Measurements from ENCODE around the gene CREB5. TPM values are rescaled to one million over a fixed set of nuclear protein-coding genes. Genes with fewer than 3 reads are reported as not detected.

Gene CREB5
- total and polyA plus RNA-seq, 9 donors, result 0.71 to 15.0 (median 2.7) TPM

GRCh38 chr7:28717445-28718054 lies 305.2 kb downstream of the CREB5 start:
- Histone ChIP-seq H3K4me1 (ENCODE audit: insufficient read depth) (no peaks in the 10 kb centered on the region), H3K27me3 (no peaks in the 10 kb centered on the region), H3K36me3 (no peaks in the 10 kb centered on the region), H3K9me3 (no peaks in the 10 kb centered on the region), H3K4me3 (no peak overlapping the region), H3K27ac (no peak overlapping the region)
- 43 to 50% (median 44%) methylated on average over 3 of the region's 3 CpGs for WGBS, 3 donors
- TF ChIP-seq CTCF (IDR thresholded peaks at IDR 0.05) (no peak), POLR2A (IDR thresholded peaks at IDR 0.05) (no peak), EP300 (IDR thresholded peaks at IDR 0.05) (no peak)
- no peak for DNase-seq
- intact Hi-C loops (cut with DNase I), result no loop called here

GRCh38 chr7:28718055-28718481 lies 305.8 kb downstream of the CREB5 start:
- no peaks in the 10 kb centered on the region for H3K4me1 ChIP-seq (ENCODE audit: insufficient read depth)
- no peak for TF ChIP-seq POLR2A (IDR thresholded peaks at IDR 0.05)
- no peak for TF ChIP-seq EP300 (IDR thresholded peaks at IDR 0.05)
- no peak for TF ChIP-seq CTCF (IDR thresholded peaks at IDR 0.05)
- no peak for DNase-seq
- H3K27me3 ChIP-seq, result no peaks in the 10 kb centered on the region
- no peak overlapping the region for H3K4me3 ChIP-seq
- no peak overlapping the region for H3K27ac ChIP-seq
- 20 to 30% (median 28%) methylated on average over 9 of the region's 9 CpGs for WGBS, 3 donors
- intact Hi-C loops (cut with DNase I), result no loop called here
- no peaks in the 10 kb centered on the region for H3K9me3 ChIP-seq
- no peaks in the 10 kb centered on the region for H3K36me3 ChIP-seq

- DNase-seq, result no peak
- H3K9me3 ChIP-seq, result no peaks in the 10 kb centered on the region
- TF ChIP-seq CTCF (IDR thresholded peaks at IDR 0.05) (no peak), POLR2A (IDR thresholded peaks at IDR 0.05) (no peak), EP300 (IDR thresholded peaks at IDR 0.05) (no peak)
- intact Hi-C loops (cut with DNase I), result no loop called here
- no peak overlapping the region for H3K27ac ChIP-seq
- no peaks in the 10 kb centered on the region for H3K27me3 ChIP-seq
- 96 to 100% (median 100%) methylated on average over 2 of the region's 2 CpGs for WGBS, 3 donors
- H3K4me1 ChIP-seq (ENCODE audit: insufficient read depth), result no peaks in the 10 kb centered on the region
- no peaks in the 10 kb centered on the region for H3K36me3 ChIP-seq
- no peak overlapping the region for H3K4me3 ChIP-seq
Observed at GRCh38 chr7:28718545-28718944, 306.2 kb downstream of the CREB5 start.

- no peak overlapping the region for H3K4me3 ChIP-seq
- no peak for DNase-seq
- no peaks in the 10 kb centered on the region for H3K27me3 ChIP-seq
- no peaks in the 10 kb centered on the region for H3K4me1 ChIP-seq (ENCODE audit: insufficient read depth)
- 85 to 94% (median 92%) methylated on average over 4 of the region's 4 CpGs for WGBS, 3 donors
- intact Hi-C loops (cut with DNase I), result no loop called here
- no peaks in the 10 kb centered on the region for H3K9me3 ChIP-seq
- no peak for TF ChIP-seq CTCF (IDR thresholded peaks at IDR 0.05)
- TF ChIP-seq POLR2A (IDR thresholded peaks at IDR 0.05), result no peak
- no peak for TF ChIP-seq EP300 (IDR thresholded peaks at IDR 0.05)
- no peaks in the 10 kb centered on the region for H3K36me3 ChIP-seq
- no peak overlapping the region for H3K27ac ChIP-seq
Observed at GRCh38 chr7:28722684-28723083, 310.4 kb downstream of the CREB5 start.

All from ovary (tissue), 9 donors.